Endothelial cell (in vitro differentiated cells): ENCODE results near the gene KCNK2. TPM values are rescaled to one million over a fixed set of nuclear protein-coding genes. Genes with fewer than 3 reads are reported as not detected.

Experiments used
- DNase-seq: peaks from one replicate; pipeline ENCODE4 v3.0.0; 2021; ENCODE audit warnings: low spot score
- H3K27ac Mint-ChIP-seq: one replicate; pipeline ENCODE4 v1.8.0; 2021; ENCODE audit warnings: mixed read lengths, inconsistent platforms; ENCODE audit not compliant: unreplicated experiment
- H3K27me3 Mint-ChIP-seq: one replicate; pipeline ENCODE4 v1.8.0; 2021; ENCODE audit warnings: mild to moderate bottlenecking, moderate library complexity, mixed read lengths, inconsistent platforms; ENCODE audit not compliant: unreplicated experiment
- H3K36me3 Mint-ChIP-seq: one replicate; pipeline ENCODE4 v1.8.0; 2021; ENCODE audit warnings: mild to moderate bottlenecking, low read depth, mixed read lengths, inconsistent platforms; ENCODE audit not compliant: unreplicated experiment
- H3K4me1 Mint-ChIP-seq: one replicate; pipeline ENCODE4 v1.8.0; 2021; ENCODE audit warnings: mild to moderate bottlenecking, mixed read lengths, inconsistent platforms; ENCODE audit not compliant: unreplicated experiment
- H3K4me3 Mint-ChIP-seq: one replicate; pipeline ENCODE4 v1.8.0; 2021; ENCODE audit warnings: mild to moderate bottlenecking, mixed read lengths, inconsistent platforms; ENCODE audit not compliant: unreplicated experiment
- H3K9me3 Mint-ChIP-seq: one replicate; pipeline ENCODE4 v1.8.0; 2021; ENCODE audit warnings: mixed read lengths, inconsistent platforms; ENCODE audit not compliant: unreplicated experiment
- total RNA-seq: library from RNA; stranded (reverse); fragmentation: NEBNext Ultra II Directional; extraction: Animal tissue kit (Norgen Biotek cat#: 25700); gene quantifications from one replicate; pipeline ENCODE4 v1.2.1, GENCODE V29; 2021; ENCODE audit not compliant: unreplicated experiment
- TF ChIP-seq, protein P1 (sequence below): fragments of 200-600 bp; sonication (generic); IDR thresholded peaks from one replicate; pipeline ENCODE4 v1.5.0; 2021; ENCODE audit warnings: antibody characterized with exemption; ENCODE audit not compliant: unreplicated experiment

The KCNK2 gene
- total RNA-seq, 1 donor from 2014 or later = not detected

DNA sequence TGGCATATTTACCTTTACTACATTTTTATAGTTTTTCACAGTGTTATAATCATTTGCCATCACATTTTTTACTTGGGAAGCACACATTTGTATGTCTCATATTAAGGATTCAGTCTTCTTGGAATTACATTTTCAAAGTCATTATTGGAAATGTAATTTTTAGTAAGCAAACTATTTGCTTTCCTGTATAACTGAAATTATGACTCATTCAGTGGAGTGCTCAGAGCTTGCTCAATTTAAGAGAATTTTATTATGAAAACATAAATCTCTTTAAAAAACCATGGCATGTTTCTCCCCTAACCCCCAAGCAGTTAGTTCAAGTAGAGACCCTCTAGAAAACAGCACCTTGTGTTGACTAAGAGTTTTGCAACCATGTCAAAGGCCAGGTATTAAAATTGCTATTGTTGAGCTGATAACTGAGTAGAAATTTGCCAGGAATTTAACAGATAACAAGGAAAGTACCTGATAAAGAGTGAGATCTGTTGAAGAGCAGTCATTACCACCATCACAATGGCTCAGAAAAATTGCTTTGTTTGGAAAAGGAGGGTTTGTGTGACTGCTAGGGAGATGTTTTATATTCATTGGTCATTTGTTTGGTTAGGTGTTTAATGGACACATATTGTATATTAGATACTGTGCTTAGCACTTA is 105.9 kb downstream of the KCNK2 start:
- Mint-ChIP-seq H3K27me3 (no peaks in the 10 kb centered on the region), H3K4me3 (no peak overlapping the region), H3K9me3 (no peaks in the 10 kb centered on the region), H3K4me1 (no peaks in the 10 kb centered on the region), H3K36me3 (no peaks in the 10 kb centered on the region), H3K27ac (no peak overlapping the region)
- TF ChIP-seq, protein P1, sequence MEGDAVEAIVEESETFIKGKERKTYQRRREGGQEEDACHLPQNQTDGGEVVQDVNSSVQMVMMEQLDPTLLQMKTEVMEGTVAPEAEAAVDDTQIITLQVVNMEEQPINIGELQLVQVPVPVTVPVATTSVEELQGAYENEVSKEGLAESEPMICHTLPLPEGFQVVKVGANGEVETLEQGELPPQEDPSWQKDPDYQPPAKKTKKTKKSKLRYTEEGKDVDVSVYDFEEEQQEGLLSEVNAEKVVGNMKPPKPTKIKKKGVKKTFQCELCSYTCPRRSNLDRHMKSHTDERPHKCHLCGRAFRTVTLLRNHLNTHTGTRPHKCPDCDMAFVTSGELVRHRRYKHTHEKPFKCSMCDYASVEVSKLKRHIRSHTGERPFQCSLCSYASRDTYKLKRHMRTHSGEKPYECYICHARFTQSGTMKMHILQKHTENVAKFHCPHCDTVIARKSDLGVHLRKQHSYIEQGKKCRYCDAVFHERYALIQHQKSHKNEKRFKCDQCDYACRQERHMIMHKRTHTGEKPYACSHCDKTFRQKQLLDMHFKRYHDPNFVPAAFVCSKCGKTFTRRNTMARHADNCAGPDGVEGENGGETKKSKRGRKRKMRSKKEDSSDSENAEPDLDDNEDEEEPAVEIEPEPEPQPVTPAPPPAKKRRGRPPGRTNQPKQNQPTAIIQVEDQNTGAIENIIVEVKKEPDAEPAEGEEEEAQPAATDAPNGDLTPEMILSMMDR = no peak
- DNase-seq = no peak

DNA sequence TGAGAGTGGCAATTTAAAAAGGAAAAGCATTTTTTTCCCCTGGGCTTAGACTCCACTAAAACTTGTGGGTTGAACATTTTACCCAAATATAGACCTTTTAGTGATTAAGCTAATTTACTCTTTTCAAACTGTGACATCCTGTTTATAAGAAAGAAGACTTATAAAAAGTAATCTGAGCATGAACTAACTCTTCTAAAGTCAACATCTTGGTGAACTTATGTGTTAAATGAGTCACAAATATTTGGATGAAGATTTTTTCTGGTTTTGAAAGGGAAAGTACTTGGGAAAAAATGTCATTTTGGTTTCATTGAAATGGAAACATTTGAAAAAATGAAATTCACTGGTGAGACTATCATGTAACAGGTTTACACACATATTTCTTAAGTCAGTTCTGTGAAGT is 109.8 kb downstream of the KCNK2 start:
- no peaks in the 10 kb centered on the region for H3K9me3 Mint-ChIP-seq
- no peak for DNase-seq
- no peak overlapping the region for H3K4me3 Mint-ChIP-seq
- H3K36me3 Mint-ChIP-seq = no peaks in the 10 kb centered on the region
- no peaks in the 10 kb centered on the region for H3K27me3 Mint-ChIP-seq
- H3K4me1 Mint-ChIP-seq = no peaks in the 10 kb centered on the region
- TF ChIP-seq, protein P1 = no peak
- no peak overlapping the region for H3K27ac Mint-ChIP-seq

- Mint-ChIP-seq H3K9me3 (no peaks in the 10 kb centered on the region), H3K27me3 (peaks cover 1% of the 10 kb centered on the region), H3K4me3 (no peak overlapping the region), H3K27ac (no peak overlapping the region), H3K36me3 (no peaks in the 10 kb centered on the region), H3K4me1 (no peaks in the 10 kb centered on the region)
- DNase-seq = no peak
- TF ChIP-seq, protein P1 = no peak
These were observed 115.5 kb downstream of the KCNK2 start for GRCh38 chr1:215198021-215198420.

DNA sequence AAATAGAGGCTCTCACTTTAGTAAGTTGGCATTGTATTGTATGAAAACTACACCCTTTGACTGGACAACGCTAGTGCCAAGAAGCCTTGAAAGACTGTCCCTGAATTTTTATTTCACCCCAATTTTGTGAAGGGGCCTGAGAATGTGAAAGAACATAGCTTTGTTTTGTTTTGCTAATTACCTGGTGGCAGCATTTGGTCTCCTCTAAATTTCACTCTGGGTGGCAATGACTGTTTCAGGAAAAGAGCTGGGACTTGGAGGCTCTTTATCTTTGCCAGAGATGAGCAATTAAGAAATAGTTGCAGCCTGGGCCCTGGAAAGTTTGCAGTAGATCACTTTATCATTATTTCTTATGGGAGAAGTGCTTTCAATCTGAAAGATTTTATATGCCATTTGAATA is 117.6 kb downstream of the KCNK2 start:
- Mint-ChIP-seq H3K36me3 (no peaks in the 10 kb centered on the region), H3K27me3 (peaks cover 1% of the 10 kb centered on the region), H3K4me3 (no peak overlapping the region), H3K9me3 (no peaks in the 10 kb centered on the region), H3K27ac (no peak overlapping the region), H3K4me1 (no peaks in the 10 kb centered on the region)
- TF ChIP-seq, protein P1 = no peak
- DNase-seq = no peak

GRCh38 chr1:215201283-215201682 is 118.7 kb downstream of the KCNK2 start:
- H3K36me3 Mint-ChIP-seq = no peaks in the 10 kb centered on the region
- no peak overlapping the region for H3K4me3 Mint-ChIP-seq
- TF ChIP-seq, protein P1 = no peak
- no peaks in the 10 kb centered on the region for H3K9me3 Mint-ChIP-seq
- no peak for DNase-seq
- no peaks in the 10 kb centered on the region for H3K4me1 Mint-ChIP-seq
- H3K27ac Mint-ChIP-seq = no peak overlapping the region
- H3K27me3 Mint-ChIP-seq = peaks cover 1% of the 10 kb centered on the region
